Urinary bladder (tissue), 4 donors: ENCODE results near the gene TPRG1. TPM values are rescaled to one million over a fixed set of nuclear protein-coding genes. Genes with fewer than 3 reads are reported as not detected.

Experiments
- DNase-seq: peaks from one replicate; pipeline ENCODE4 v3.0.0-alpha.2; 2015; ENCODE audit errors: extremely low spot score
- H3K27ac ChIP-seq: one replicate; pipeline ENCODE4 v1.5.1; 2013; ENCODE audit warnings: low read depth, mild to moderate bottlenecking, moderate library complexity
- H3K36me3 ChIP-seq: one replicate; pipeline ENCODE4 v1.6.1; 2013; ENCODE audit warnings: mild to moderate bottlenecking, moderate library complexity; ENCODE audit not compliant: insufficient read depth
- H3K4me1 ChIP-seq: one replicate; pipeline ENCODE4 v1.6.1; 2013; ENCODE audit warnings: mild to moderate bottlenecking, moderate library complexity; ENCODE audit not compliant: insufficient read depth
- H3K4me3 ChIP-seq: one replicate; pipeline ENCODE4 v1.5.1; 2013; ENCODE audit warnings: low read depth, low read length
- WGBS: extraction: QIAGEN DNeasy Blood & Tissue Kit; methylation state at CpG from one replicate; pipeline ENCODE4 v1.1.7; 2013; 5-methylcytosine and 5-hydroxymethylcytosine counted together
- polyA plus RNA-seq: library from polyadenylated mRNA; stranded (reverse); fragments of 200-250 nt; gene quantifications from one replicate; pipeline ENCODE4 v1.2.3, GENCODE V29; 2013
- total RNA-seq: library from RNA; depleted of rRNA; stranded (reverse); fragments of >200 nt; gene quantifications from one replicate; pipeline ENCODE4 v1.2.3, GENCODE V29; 2014
- donor health status: healthy with polysubstance abuse.
- donor health status: healthy.

The TPRG1 gene
- 6.2 TPM for total RNA-seq
- polyA plus RNA-seq, result 1.2 TPM

GRCh38 chr3:189171707-189172106 lies at the start of gene TPRG1:
Gene TPRG1 (plus strand): TSS chr3:189171971. CDS start chr3:189207385, 35,414 bp downstream.
- H3K27ac ChIP-seq, result no peak within 1 kb of the TSS
- 68% methylated on average over 1 of the region's 1 CpG for WGBS
- no peaks in the 10 kb centered on the region for H3K36me3 ChIP-seq
- H3K4me1 ChIP-seq, result no peaks in the 10 kb centered on the region
- no peak within 1 kb of the TSS for H3K4me3 ChIP-seq
- DNase-seq, result no peak

DNA sequence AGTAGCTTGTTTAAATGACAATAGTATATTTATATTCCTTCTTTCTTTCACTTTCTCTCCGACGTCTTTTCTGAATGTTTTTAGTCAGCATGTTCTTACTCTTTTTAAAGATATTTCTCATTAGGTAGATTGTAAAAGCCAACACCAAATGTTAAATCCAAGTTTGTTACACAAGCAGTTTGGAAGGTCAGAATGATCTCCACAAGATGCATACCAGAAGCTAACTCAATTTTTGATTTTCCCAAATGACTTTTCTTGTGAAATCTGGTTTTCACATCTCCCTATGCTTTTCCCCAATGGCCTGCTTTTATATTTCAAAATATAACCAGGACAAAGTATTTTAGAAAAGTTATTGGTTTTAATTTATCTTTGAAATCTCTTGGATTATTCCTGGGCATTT lies 49.7 kb upstream of the TPRG1 start:
- WGBS, result 58% methylated on average over 2 of the region's 2 CpGs
- H3K4me3 ChIP-seq, result no peak overlapping the region

GRCh38 chr3:189122526-189123205 lies 49.1 kb upstream of the TPRG1 start:
- no peaks in the 10 kb centered on the region for H3K4me1 ChIP-seq
- DNase-seq, result no peak
- H3K27ac ChIP-seq, result peak overlapping the region; percentile 23
- no peaks in the 10 kb centered on the region for H3K36me3 ChIP-seq
- WGBS, result 50% methylated on average over 5 of the region's 5 CpGs
- no peak overlapping the region for H3K4me3 ChIP-seq

More for the DNA sequence above, 49.7 kb upstream of the TPRG1 start:
- Histone ChIP-seq H3K4me1 (no peaks in the 10 kb centered on the region), H3K27ac (no peak overlapping the region), H3K36me3 (no peaks in the 10 kb centered on the region)
- no peak for DNase-seq

GRCh38 chr3:189123595-189124387 lies 48.0 kb upstream of the TPRG1 start:
- Histone ChIP-seq H3K27ac (no peak overlapping the region), H3K4me3 (no peak overlapping the region), H3K4me1 (no peaks in the 10 kb centered on the region), H3K36me3 (no peaks in the 10 kb centered on the region)
- 35% methylated on average over 11 of the region's 11 CpGs for WGBS
- peak; percentile 68 for DNase-seq

DNA sequence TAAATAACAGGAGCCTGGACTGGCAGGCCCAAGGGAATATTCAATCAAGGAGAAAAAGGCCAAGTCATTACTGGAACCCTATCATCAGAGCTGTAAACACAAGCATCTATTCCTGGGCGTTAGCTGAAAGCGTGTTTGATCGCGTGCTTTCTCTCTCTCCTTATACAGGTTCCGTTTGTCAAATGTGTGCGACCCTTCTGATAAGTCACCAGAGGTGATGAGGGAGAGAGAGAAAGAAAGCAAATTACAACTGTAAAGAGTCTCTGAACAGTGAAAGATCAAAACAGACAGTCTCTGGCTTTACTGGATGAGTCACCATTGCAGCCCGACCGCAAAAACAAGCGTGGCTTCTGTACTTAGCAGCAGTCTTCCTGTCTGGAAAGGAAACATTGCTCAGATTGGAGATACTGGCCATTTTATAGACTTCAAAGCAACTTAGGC lies 39.5 kb upstream of the TPRG1 start:
- H3K4me3 ChIP-seq, result no peak overlapping the region

GRCh38 chr3:189132839-189133238 lies 38.9 kb upstream of the TPRG1 start:
- H3K4me1 ChIP-seq, result no peaks in the 10 kb centered on the region
- no peaks in the 10 kb centered on the region for H3K36me3 ChIP-seq
- peak overlapping the region; percentile 43 for H3K27ac ChIP-seq
- WGBS, result 85% methylated on average over 2 of the region's 2 CpGs
- DNase-seq, result no peak
- H3K4me3 ChIP-seq, result no peak overlapping the region

More for the DNA sequence above, 39.5 kb upstream of the TPRG1 start:
- peak overlapping the region; percentile 74 for H3K27ac ChIP-seq
- no peak for DNase-seq
- 19% methylated on average over 9 of the region's 9 CpGs for WGBS
- no peaks in the 10 kb centered on the region for H3K36me3 ChIP-seq
- H3K4me1 ChIP-seq, result no peaks in the 10 kb centered on the region

- no peak for DNase-seq
- no peaks in the 10 kb centered on the region for H3K36me3 ChIP-seq
- no peak overlapping the region for H3K4me3 ChIP-seq
- H3K27ac ChIP-seq, result no peak overlapping the region
- no peaks in the 10 kb centered on the region for H3K4me1 ChIP-seq
Measured at GRCh38 chr3:189133768-189134167, 38.0 kb upstream of the TPRG1 start.

DNA sequence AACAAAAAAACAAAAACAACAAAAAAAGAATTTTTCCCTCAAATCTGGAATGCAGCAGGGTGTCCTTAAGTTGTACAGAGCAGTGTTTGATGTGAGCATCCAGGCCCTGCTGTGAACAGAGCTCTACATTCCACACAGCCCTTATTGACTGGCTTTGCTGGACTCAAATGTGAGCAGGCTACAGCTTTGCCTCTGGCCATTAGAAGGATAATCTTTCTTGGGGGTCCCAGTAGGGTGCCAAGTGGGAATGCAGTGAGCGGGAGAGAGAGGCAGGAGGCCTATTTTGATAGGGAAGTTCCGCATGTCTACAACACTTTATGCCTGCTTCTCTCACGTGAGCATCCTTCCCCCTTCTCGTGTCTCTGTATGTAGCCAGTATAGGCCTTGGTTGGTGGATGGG lies 34.4 kb upstream of the TPRG1 start:
- Histone ChIP-seq H3K4me1 (no peaks in the 10 kb centered on the region), H3K27ac (no peak overlapping the region), H3K36me3 (no peaks in the 10 kb centered on the region), H3K4me3 (no peak overlapping the region)
- no peak for DNase-seq
- 96% methylated on average over 4 of the region's 4 CpGs for WGBS

GRCh38 chr3:189138901-189139610 lies 32.7 kb upstream of the TPRG1 start:
- no peak for DNase-seq
- Histone ChIP-seq H3K4me1 (no peaks in the 10 kb centered on the region), H3K4me3 (no peak overlapping the region), H3K27ac (no peak overlapping the region), H3K36me3 (no peaks in the 10 kb centered on the region)
- 63% methylated on average over 9 of the region's 9 CpGs for WGBS

GRCh38 chr3:189139611-189139940 lies 32.2 kb upstream of the TPRG1 start:
- H3K27ac ChIP-seq, result no peak overlapping the region
- no peaks in the 10 kb centered on the region for H3K36me3 ChIP-seq
- no peak overlapping the region for H3K4me3 ChIP-seq
- DNase-seq, result no peak
- H3K4me1 ChIP-seq, result no peaks in the 10 kb centered on the region
- WGBS, result 57% methylated on average over 6 of the region's 6 CpGs

DNA sequence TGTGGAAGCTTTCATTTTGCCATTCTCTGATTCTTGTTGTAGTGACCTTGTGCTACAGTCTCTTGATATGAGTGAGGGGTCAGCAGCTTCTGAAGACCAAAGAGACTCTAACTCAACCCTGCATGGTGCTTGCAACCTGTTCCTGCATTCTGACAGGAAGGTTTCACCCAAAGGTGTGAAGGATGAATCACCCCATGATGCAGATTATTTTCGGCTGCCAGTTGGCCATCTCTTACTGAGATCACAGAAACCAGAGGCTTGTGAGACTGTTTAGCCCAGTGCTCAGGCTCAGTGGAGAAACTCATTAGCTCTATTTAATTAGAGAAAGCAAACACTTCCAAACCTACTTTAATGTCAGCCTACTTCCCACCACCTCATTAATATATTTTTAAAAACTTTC lies 29.2 kb upstream of the TPRG1 start:
- no peak overlapping the region for H3K4me3 ChIP-seq
- no peaks in the 10 kb centered on the region for H3K4me1 ChIP-seq
- no peak overlapping the region for H3K27ac ChIP-seq
- H3K36me3 ChIP-seq, result no peaks in the 10 kb centered on the region
- WGBS, result 89% methylated on average over 1 of the region's 1 CpG
- no peak for DNase-seq

- Histone ChIP-seq H3K4me1 (no peaks in the 10 kb centered on the region), H3K4me3 (no peak overlapping the region), H3K36me3 (no peaks in the 10 kb centered on the region), H3K27ac (no peak overlapping the region)
- 78% methylated on average over 1 of the region's 1 CpG for WGBS
- DNase-seq, result no peak
Measured at GRCh38 chr3:189143321-189143720, 28.4 kb upstream of the TPRG1 start.

GRCh38 chr3:189143771-189144170 lies 28.0 kb upstream of the TPRG1 start:
- Histone ChIP-seq H3K4me1 (no peaks in the 10 kb centered on the region), H3K27ac (no peak overlapping the region), H3K4me3 (no peak overlapping the region), H3K36me3 (no peaks in the 10 kb centered on the region)
- WGBS, result 89% methylated on average over 3 of the region's 3 CpGs
- no peak for DNase-seq

GRCh38 chr3:189144645-189145044 lies 27.1 kb upstream of the TPRG1 start:
- 53% methylated on average over 5 of the region's 5 CpGs for WGBS
- H3K4me3 ChIP-seq, result no peak overlapping the region
- no peak overlapping the region for H3K27ac ChIP-seq
- no peaks in the 10 kb centered on the region for H3K36me3 ChIP-seq
- DNase-seq, result peak; percentile 67
- no peaks in the 10 kb centered on the region for H3K4me1 ChIP-seq
